ENCODE data around the gene SAMSN1.
"Not testable (repeated sequence)": the region's sequence is repeated elsewhere in the genome, so short reads cannot be mapped to it uniquely, and the experiment has no call there.

Gene SAMSN1

GRCh38 chr21:14566894-14567293 is 20.8 kb upstream of the SAMSN1 start:
- no peak for DNase-seq (ENCODE audit: low read depth in 2 of 2)

GRCh38 chr21:14562959-14563358 is 16.8 kb upstream of the SAMSN1 start:
- no peak for DNase-seq (ENCODE audit: low read depth in 2 of 2)

- no peak for DNase-seq (ENCODE audit: low read depth in 2 of 2)
These were observed 14.4 kb upstream of the SAMSN1 start for GRCh38 chr21:14560555-14560954.

- DNase-seq (ENCODE audit: low read depth in 2 of 2), result no peak
These were observed 14.0 kb upstream of the SAMSN1 start for GRCh38 chr21:14560139-14560538.

GRCh38 chr21:14559102-14559501 is 13.0 kb upstream of the SAMSN1 start:
- no peak for DNase-seq (ENCODE audit: low read depth in 2 of 2)

- no peak for DNase-seq (ENCODE audit: low read depth in 2 of 2)
These were observed 11.3 kb upstream of the SAMSN1 start for GRCh38 chr21:14557413-14557812.

- DNase-seq (ENCODE audit: low read depth in 2 of 2), result no peak
These were observed 8.8 kb upstream of the SAMSN1 start for GRCh38 chr21:14554948-14555347.

GRCh38 chr21:14553422-14553821 is 7.3 kb upstream of the SAMSN1 start:
- no peak for DNase-seq (ENCODE audit: low read depth in 2 of 2)

GRCh38 chr21:14551741-14552140 is 5.6 kb upstream of the SAMSN1 start:
- DNase-seq (ENCODE audit: low read depth in 2 of 2), result no peak

- no peak for DNase-seq (ENCODE audit: low read depth in 2 of 2)
These were observed 4.0 kb upstream of the SAMSN1 start for GRCh38 chr21:14550135-14550534.

- no peak for DNase-seq (ENCODE audit: low read depth in 2 of 2)
These were observed 2.7 kb upstream of the SAMSN1 start for GRCh38 chr21:14548779-14549178.

GRCh38 chr21:14547834-14548513 is 1.9 kb upstream of the SAMSN1 start:
- DNase-seq (ENCODE audit: low read depth in 2 of 2), result no peak

GRCh38 chr21:14546719-14547118 is 604 bp upstream of the SAMSN1 start:
- DNase-seq (ENCODE audit: low read depth in 2 of 2), result not testable (repeated sequence)

- DNase-seq (ENCODE audit: low read depth in 2 of 2), result no peak
These were observed 2.1 kb downstream of the SAMSN1 start for GRCh38 chr21:14543983-14544382.

GRCh38 chr21:14542638-14543037 is 3.5 kb downstream of the SAMSN1 start:
- no peak for DNase-seq (ENCODE audit: low read depth in 2 of 2)

- DNase-seq (ENCODE audit: low read depth in 2 of 2), result no peak
These were observed 4.1 kb downstream of the SAMSN1 start for GRCh38 chr21:14541841-14542490.

GRCh38 chr21:14538483-14538882 is 7.6 kb downstream of the SAMSN1 start:
- no peak for DNase-seq (ENCODE audit: low read depth in 2 of 2)

GRCh38 chr21:14536929-14537328 is 9.2 kb downstream of the SAMSN1 start:
- no peak for DNase-seq (ENCODE audit: low read depth in 2 of 2)

- DNase-seq (ENCODE audit: low read depth in 2 of 2), result no peak
These were observed 10.4 kb downstream of the SAMSN1 start for GRCh38 chr21:14535702-14536101.

- no peak for DNase-seq (ENCODE audit: low read depth in 2 of 2)
These were observed 12.4 kb downstream of the SAMSN1 start for GRCh38 chr21:14533499-14534428.

- DNase-seq (ENCODE audit: low read depth in 2 of 2), result no peak
These were observed 14.3 kb downstream of the SAMSN1 start for GRCh38 chr21:14531757-14532316.

GRCh38 chr21:14530592-14530991 is 15.5 kb downstream of the SAMSN1 start:
- DNase-seq (ENCODE audit: low read depth in 2 of 2), result no peak
